Tibial nerve (tissue), 4 donors: Measurements from ENCODE around the gene ERAP2.

ENCODE experiments used
- CTCF ChIP-seq, 5 experiments: fragments of 200-600 bp in 3 of 5; fragments of 450-650 bp in 2 of 5; sonication (generic) in 3 of 5; IDR thresholded peaks; one replicate each; pipeline ENCODE4 v1.5.1; 2016 to 2019; ENCODE audit warnings: antibody characterized with exemption in 5 of 5, mild to moderate bottlenecking in 3 of 5, moderate library complexity in 2 of 5
- EP300 ChIP-seq, 2 donors: sonication (generic); formaldehyde crosslinking; IDR thresholded peaks; one replicate each; pipeline ENCODE4 v1.6.1; 2017; ENCODE audit warnings: antibody characterized with exemption in 2 of 2, mild to moderate bottlenecking in 1 of 2

DNA sequence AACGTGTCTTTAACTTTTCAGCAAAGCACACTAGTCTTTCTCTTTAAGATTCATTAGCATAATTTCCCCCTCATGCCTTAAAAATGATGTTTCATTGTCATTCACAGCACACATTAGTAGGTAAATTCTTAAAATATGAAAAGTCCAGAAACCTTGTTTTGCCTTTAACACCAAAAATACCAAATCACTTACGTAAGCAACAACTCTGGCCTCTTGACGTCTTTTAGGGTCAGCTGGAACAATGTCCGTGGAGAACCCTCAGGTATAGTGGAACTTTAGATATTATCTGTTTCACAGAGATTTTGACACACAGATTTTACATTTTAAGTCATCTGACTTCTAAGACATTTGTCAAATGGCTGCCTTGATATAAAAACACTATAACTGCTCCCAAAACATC lies 90.5 kb downstream of the ERAP2 start:
- TF ChIP-seq CTCF (IDR thresholded peaks at IDR 0.05) (no peak), EP300 (IDR thresholded peaks at IDR 0.05) (no peak)
